ENCODE data around the gene PPIF. TPM values are rescaled to one million over a fixed set of nuclear protein-coding genes. Genes with fewer than 3 reads are reported as not detected.

Gene PPIF
- total and polyA plus RNA-seq, 2 donors (not counting 3 experiments of a cell fraction or from before 2014, with no cell fraction given): 50.7 to 51.2 TPM

DNA sequence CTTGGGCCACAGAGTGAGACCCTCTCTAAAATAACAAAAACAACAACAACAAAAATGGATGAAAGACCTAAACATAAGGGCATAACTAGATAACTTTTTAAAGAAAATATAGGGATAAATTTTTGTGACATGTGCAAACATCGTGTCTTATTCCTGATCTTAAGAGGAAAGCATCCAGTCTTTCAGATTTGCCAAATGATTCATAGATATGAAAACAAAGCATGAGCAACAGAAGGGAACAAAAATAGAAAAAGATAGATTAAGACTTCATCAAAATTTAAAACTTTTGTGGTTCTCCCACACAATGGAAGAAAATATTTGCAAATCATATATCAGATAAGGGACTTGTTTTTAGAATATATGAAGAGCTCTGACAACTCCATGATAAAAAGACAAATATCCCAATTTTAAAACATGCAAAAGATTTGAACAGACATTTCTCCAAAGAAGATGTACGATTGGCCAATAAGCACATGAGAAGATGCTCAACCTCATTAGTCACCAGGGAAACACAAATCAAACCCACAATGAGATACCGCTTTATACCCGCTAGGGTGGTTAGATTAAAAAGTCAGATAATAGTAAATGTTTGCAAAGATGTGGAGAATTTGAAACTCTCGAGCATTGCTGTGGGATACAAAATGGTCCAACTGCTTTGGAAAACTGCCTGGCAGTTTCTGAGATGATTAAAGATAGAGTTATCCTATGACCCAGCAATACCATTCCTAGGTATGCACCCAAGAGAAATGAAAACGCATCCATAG, 20.3 kb downstream of the PPIF start:
- Histone ChIP-seq H3K4me3 (replicated peaks in 1 of 3; ENCODE audit: insufficient read depth in 1 of 3, low read depth in 1 of 3, low read length in 3 of 3) (no peak overlapping the region), H3K27ac (ENCODE audit: insufficient read depth, low read depth, low read length) (no peak overlapping the region), H3K4me1 (ENCODE audit: control insufficient read depth, extremely low read depth, insufficient read depth, low read length) (no peaks in the 10 kb centered on the region), H4K20me1 (replicated peaks; ENCODE audit: control insufficient read depth, extremely low read depth, insufficient read depth, low read length) (no peaks in the 10 kb centered on the region), H3K9me1 (replicated peaks; ENCODE audit: control insufficient read depth, extremely low read depth, insufficient read depth, low read length) (no peaks in the 10 kb centered on the region), H3K9ac (replicated peaks; ENCODE audit: extremely low read depth, insufficient read depth, low read length) (no peak overlapping the region), H3K9me3 (replicated peaks; ENCODE audit: control insufficient read depth, insufficient read depth, low read length) (no peaks in the 10 kb centered on the region), H3K36me3 (ENCODE audit: control insufficient read depth in 2 of 2, extremely low read depth in 1 of 2, insufficient read depth in 2 of 2, low read length in 2 of 2) (no peaks in the 10 kb centered on the region), H3K79me2 (ENCODE audit: control insufficient read depth, insufficient read depth, low read length) (no peaks in the 10 kb centered on the region), H3K27me3 (ENCODE audit: control insufficient read depth in 2 of 2, insufficient read depth in 2 of 2, low read length in 2 of 2) (peaks cover 21 to 22% of the 10 kb centered on the region in 2 experiments), H3K4me2 (ENCODE audit: insufficient read depth, low read length) (no peak overlapping the region), H2AFZ (ENCODE audit: low read depth, low read length) (no peak overlapping the region)
- TF ChIP-seq MAX (IDR thresholded peaks at IDR 0.05; ENCODE audit: insufficient read depth, insufficient read length) (no peak), GATA2 (IDR thresholded peaks at IDR 0.05; ENCODE audit: insufficient read depth, insufficient read length, low read depth, low read length) (no peak), FOS (IDR thresholded peaks at IDR 0.05; ENCODE audit: borderline replicate concordance, insufficient read depth, low read length) (no peak), JUN (IDR thresholded peaks at IDR 0.05; ENCODE audit: borderline replicate concordance, insufficient read depth, insufficient read length, low read depth) (no peak), POLR2A (IDR thresholded peaks at IDR 0.05; ENCODE audit: low read depth, low read length) (no peak), MYC (IDR thresholded peaks at IDR 0.05; ENCODE audit: low read depth, low read length) (no peak), POLR2AphosphoS5 (IDR thresholded peaks at IDR 0.05; ENCODE audit: insufficient read depth, low read depth, low read length) (no peak), CTCF (IDR thresholded peaks at IDR 0.05; ENCODE audit: extremely low read depth in 1 of 2, insufficient read depth in 1 of 2, low read depth in 1 of 2, low read length in 2 of 2) (no peak), EZH2 (IDR thresholded peaks at IDR 0.05; ENCODE audit: borderline replicate concordance, low read depth, low read length, severe bottlenecking) (no peak)
- no peak for FAIRE-seq
- dilution Hi-C loops (cut with MboI; ENCODE audit: extremely low pct_ligation_motif_present, low sequenced_read_pairs) (no loop called here), intact Hi-C loops (cut with micrococcal nuclease) (no loop called here)
- no TSS peak for BruUV-seq (replicated peaks)
- ChIA-PET CTCF (interaction anchor here (1.0 kb wide), 1 partner anchor 100 kb away, joined by 3 read pairs; no protein-coding TSS in a partner anchor), POLR2A (no interaction called here)
- no peak for DNase-seq (ENCODE audit: low read depth, low spot score)
